ENCODE measurements around the gene NLGN3.

NLGN3 gene

DNA sequence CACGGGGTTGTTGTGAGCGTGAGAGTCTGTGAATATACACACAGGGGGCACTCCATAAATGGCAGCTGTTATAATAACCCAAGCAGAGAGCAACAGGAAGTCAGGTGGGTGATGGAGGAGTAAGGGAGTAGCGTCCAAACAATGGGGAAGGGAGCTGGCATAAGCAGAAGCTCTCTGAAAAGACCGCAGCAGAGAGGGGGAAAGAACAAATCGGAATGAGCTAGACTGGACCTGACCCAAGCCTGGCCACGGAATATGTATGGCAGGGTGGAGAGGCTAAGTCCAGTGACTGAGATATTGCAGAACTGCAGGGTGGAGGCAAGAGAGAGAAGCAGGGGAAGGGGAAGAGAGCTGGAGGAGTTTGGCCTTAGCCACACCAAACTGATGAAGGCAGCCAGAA lies 71.8 kb downstream of the NLGN3 start:
- DNase-seq, result no peak

DNA sequence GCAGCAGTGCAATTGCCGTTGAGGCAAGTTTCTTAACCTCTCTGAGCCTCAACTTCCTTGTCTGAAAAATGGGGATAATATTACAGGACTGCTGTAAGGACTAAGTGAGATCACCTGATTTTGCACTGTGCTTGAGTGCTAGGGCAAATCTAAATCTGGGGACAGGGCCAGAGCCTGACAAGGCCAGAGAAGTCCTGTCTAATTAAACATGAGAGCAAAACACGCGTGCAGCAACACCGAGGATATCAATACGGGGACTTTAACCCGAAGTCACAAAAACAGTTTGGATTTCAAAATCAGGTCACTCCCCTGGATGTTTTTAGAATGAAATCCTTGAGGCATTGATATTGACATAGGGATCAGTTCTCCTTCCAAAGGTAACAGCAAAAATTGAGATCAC lies 72.7 kb downstream of the NLGN3 start:
- no peak for DNase-seq
